ENCODE results near the gene NSD2.

- TF ChIP-seq CTCF (IDR thresholded peaks at IDR 0.05; ENCODE audit: poor library complexity), result no peak
- TF ChIP-seq EZH2phosphoT487 (IDR thresholded peaks at IDR 0.05; ENCODE audit: low read depth, severe bottlenecking, unreplicated experiment), result no peak
Observed at GRCh38 chr4:1959104-1959384, 87.9 kb downstream of the NSD2 start.
